ENCODE data around the gene ABCC2. TPM values are rescaled to one million over a fixed set of nuclear protein-coding genes. Genes with fewer than 3 reads are reported as not detected.

Gene ABCC2
- total RNA-seq, 1 donor from 2014 or later, result 0.39 TPM

- Mint-ChIP-seq H3K4me1 (ENCODE audit: low read depth, unreplicated experiment) (no peaks in the 10 kb centered on the region), H3K4me3 (ENCODE audit: unreplicated experiment) (no peak overlapping the region)
- no peak for DNase-seq
These were observed 12.7 kb upstream of the ABCC2 start for GRCh38 chr10:99769706-99770105.

GRCh38 chr10:99770408-99771045, 11.9 kb upstream of the ABCC2 start:
- no peaks in the 10 kb centered on the region for H3K36me3 Mint-ChIP-seq (ENCODE audit: unreplicated experiment)
- no peak overlapping the region for H3K4me3 Mint-ChIP-seq (ENCODE audit: unreplicated experiment)
- TF ChIP-seq CTCF (IDR thresholded peaks at IDR 0.05; ENCODE audit: partially characterized antibody, unreplicated experiment), result no peak
- no peaks in the 10 kb centered on the region for H3K27me3 Mint-ChIP-seq (ENCODE audit: unreplicated experiment)
- H3K9me3 Mint-ChIP-seq (ENCODE audit: unreplicated experiment), result no peaks in the 10 kb centered on the region
- no peak for DNase-seq
- no peak overlapping the region for H3K27ac Mint-ChIP-seq (ENCODE audit: unreplicated experiment)
- no peaks in the 10 kb centered on the region for H3K4me1 Mint-ChIP-seq (ENCODE audit: low read depth, unreplicated experiment)

More at GRCh38 chr10:99769706-99770105, 12.7 kb upstream of the ABCC2 start:
- Mint-ChIP-seq H3K9me3 (ENCODE audit: unreplicated experiment) (no peaks in the 10 kb centered on the region), H3K36me3 (ENCODE audit: unreplicated experiment) (no peaks in the 10 kb centered on the region), H3K27me3 (ENCODE audit: unreplicated experiment) (no peaks in the 10 kb centered on the region), H3K27ac (ENCODE audit: unreplicated experiment) (no peak overlapping the region)
- TF ChIP-seq CTCF (IDR thresholded peaks at IDR 0.05; ENCODE audit: partially characterized antibody, unreplicated experiment), result no peak

- DNase-seq, result no peak
- no peak overlapping the region for H3K27ac Mint-ChIP-seq (ENCODE audit: unreplicated experiment)
- H3K9me3 Mint-ChIP-seq (ENCODE audit: unreplicated experiment), result peaks cover 2% of the 10 kb centered on the region
- no peaks in the 10 kb centered on the region for H3K36me3 Mint-ChIP-seq (ENCODE audit: unreplicated experiment)
- H3K4me1 Mint-ChIP-seq (ENCODE audit: low read depth, unreplicated experiment), result peaks cover 1% of the 10 kb centered on the region
- no peak for TF ChIP-seq CTCF (IDR thresholded peaks at IDR 0.05; ENCODE audit: partially characterized antibody, unreplicated experiment)
- no peak overlapping the region for H3K4me3 Mint-ChIP-seq (ENCODE audit: unreplicated experiment)
- H3K27me3 Mint-ChIP-seq (ENCODE audit: unreplicated experiment), result no peaks in the 10 kb centered on the region
These were observed 6.6 kb upstream of the ABCC2 start for GRCh38 chr10:99775850-99776249.

GRCh38 chr10:99777918-99778714, 4.3 kb upstream of the ABCC2 start:
- H3K27me3 Mint-ChIP-seq (ENCODE audit: unreplicated experiment), result no peaks in the 10 kb centered on the region
- H3K4me3 Mint-ChIP-seq (ENCODE audit: unreplicated experiment), result no peak overlapping the region
- TF ChIP-seq CTCF (IDR thresholded peaks at IDR 0.05; ENCODE audit: partially characterized antibody, unreplicated experiment), result no peak
- peaks cover 2% of the 10 kb centered on the region for H3K9me3 Mint-ChIP-seq (ENCODE audit: unreplicated experiment)
- no peak overlapping the region for H3K27ac Mint-ChIP-seq (ENCODE audit: unreplicated experiment)
- no peaks in the 10 kb centered on the region for H3K36me3 Mint-ChIP-seq (ENCODE audit: unreplicated experiment)
- DNase-seq, result no peak
- H3K4me1 Mint-ChIP-seq (ENCODE audit: low read depth, unreplicated experiment), result peaks cover 1% of the 10 kb centered on the region

- Mint-ChIP-seq H3K4me1 (ENCODE audit: low read depth, unreplicated experiment) (peaks cover 1% of the 10 kb centered on the region), H3K27me3 (ENCODE audit: unreplicated experiment) (no peaks in the 10 kb centered on the region), H3K27ac (ENCODE audit: unreplicated experiment) (no peak overlapping the region), H3K9me3 (ENCODE audit: unreplicated experiment) (peaks cover 2% of the 10 kb centered on the region), H3K36me3 (ENCODE audit: unreplicated experiment) (no peaks in the 10 kb centered on the region), H3K4me3 (ENCODE audit: unreplicated experiment) (no peak overlapping the region)
- TF ChIP-seq CTCF (IDR thresholded peaks at IDR 0.05; ENCODE audit: partially characterized antibody, unreplicated experiment), result no peak
- DNase-seq, result no peak
These were observed 3.1 kb upstream of the ABCC2 start for GRCh38 chr10:99779335-99779734.

Measured in glutamatergic neuron (in vitro differentiated cells).